Peyer's patch (tissue), 4 donors: ENCODE measurements around the gene SPNS3. TPM values are rescaled to one million over a fixed set of nuclear protein-coding genes. Genes with fewer than 3 reads are reported as not detected.
A peak's percentile ranks its signal among the peaks of the same experiment; 100 is the strongest.

Source experiments
- DNase-seq, 3 donors: peaks; one replicate each; pipeline ENCODE4 v3.0.0-alpha.2; 2017 to 2019
- H3K27ac ChIP-seq, 4 donors: fragments of 200-600 bp; sonication (generic); one replicate each; pipeline ENCODE4 v1.5.1; 2016 to 2019
- H3K27me3 ChIP-seq, 2 donors: fragments of 200-600 bp; sonication (generic); one replicate each; pipeline ENCODE4 v1.5.1; 2019
- H3K36me3 ChIP-seq, 3 donors: fragments of 200-600 bp; sonication (generic); one replicate each; pipeline ENCODE4 v1.5.1; 2016 to 2019
- H3K4me1 ChIP-seq, 4 donors: fragments of 200-600 bp; sonication (generic); one replicate each; pipeline ENCODE4 v1.5.1; 2016 to 2019
- H3K4me3 ChIP-seq, 4 donors: fragments of 200-600 bp; sonication (generic); 1 replicate in 3 of 4; 2 replicates in 1 of 4; pipeline ENCODE4 v1.5.1; 2016 to 2019; ENCODE audit warnings: mild to moderate bottlenecking in 1 of 4
- H3K9me3 ChIP-seq, 4 donors: fragments of 200-600 bp; sonication (generic); one replicate each; pipeline ENCODE4 v1.5.1; 2016 to 2019; ENCODE audit warnings: mild to moderate bottlenecking in 1 of 4
- POLR2A ChIP-seq, 2 donors: fragments of 450-650 bp; IDR thresholded peaks; one replicate each; pipeline ENCODE4 v1.5.1; 2017; ENCODE audit warnings: antibody characterized with exemption in 2 of 2, mild to moderate bottlenecking in 2 of 2, moderate library complexity in 2 of 2
- total RNA-seq, 4 donors: library from RNA; depleted of rRNA; stranded (reverse); fragments of >200 nt; gene quantifications; one replicate each; pipeline ENCODE4 v1.1.0, GENCODE V29; 2016
- TF ChIP-seq, protein P1 (sequence below), 6 experiments: fragments of 450-650 bp in 4 of 6; fragments of 200-600 bp in 2 of 6; sonication (generic) in 1 of 6; IDR thresholded peaks; one replicate each; pipeline ENCODE4 v1.5.1; 2017 to 2019; ENCODE audit warnings: antibody characterized with exemption in 6 of 6, mild to moderate bottlenecking in 3 of 6, moderate library complexity in 1 of 6

Gene SPNS3
- total RNA-seq, 4 donors from 2014 or later, result 1.1 to 2.0 TPM; not detected in 2

DNA sequence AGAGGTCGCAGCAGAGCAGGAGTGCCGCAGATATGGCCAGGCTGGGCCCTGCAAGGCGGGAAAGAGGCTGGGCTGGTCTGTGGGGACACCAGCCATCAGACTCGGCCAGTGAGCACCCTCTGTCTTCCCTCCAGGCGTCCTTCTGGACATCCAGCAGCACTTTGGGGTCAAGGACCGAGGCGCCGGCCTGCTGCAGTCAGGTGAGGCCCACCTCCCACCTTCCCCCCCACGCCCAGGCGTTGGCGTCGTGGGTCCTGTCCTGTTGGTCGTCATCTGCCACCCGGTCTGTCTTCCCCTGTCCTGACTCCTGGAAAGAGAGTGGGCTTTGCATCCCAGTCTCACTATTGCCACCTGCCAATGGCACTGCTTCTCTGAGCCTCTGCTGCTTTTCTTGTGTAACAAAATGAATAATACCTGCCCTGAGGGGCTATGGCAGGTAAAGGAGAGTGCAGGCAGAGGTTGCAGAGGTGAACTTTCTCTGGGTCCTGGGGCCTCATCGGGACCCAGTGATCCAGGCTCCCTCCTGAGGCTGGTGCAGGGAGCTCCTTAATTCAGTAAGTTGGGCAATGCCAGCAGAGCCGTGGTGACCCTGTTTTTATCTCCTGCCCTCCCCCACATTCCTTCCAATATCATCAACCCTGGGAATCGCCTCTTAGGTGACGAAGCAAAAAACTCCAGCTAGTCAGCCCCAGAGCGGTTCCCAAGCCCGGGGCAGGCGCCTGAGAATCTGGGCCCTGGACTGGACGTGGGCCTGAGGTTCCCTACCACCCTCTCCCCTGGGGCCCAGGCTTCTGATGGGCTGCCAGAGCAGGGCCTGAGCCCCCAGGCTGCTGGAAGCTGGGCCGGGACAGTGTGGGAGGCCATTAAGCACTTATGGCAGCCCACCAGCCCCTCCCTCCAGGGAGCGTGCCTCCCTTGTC is 79.6 kb downstream of the SPNS3 start:
- Histone ChIP-seq H3K27ac (no peak overlapping the region), H3K4me3 (no peak overlapping the region), H3K27me3 (no peaks in the 10 kb centered on the region), H3K4me1 (peaks cover 0 to 7% (median 0%) of the 10 kb centered on the region in 4 donors), H3K36me3 (no peaks in the 10 kb centered on the region), H3K9me3 (no peaks in the 10 kb centered on the region)
- TF ChIP-seq, protein P1, sequence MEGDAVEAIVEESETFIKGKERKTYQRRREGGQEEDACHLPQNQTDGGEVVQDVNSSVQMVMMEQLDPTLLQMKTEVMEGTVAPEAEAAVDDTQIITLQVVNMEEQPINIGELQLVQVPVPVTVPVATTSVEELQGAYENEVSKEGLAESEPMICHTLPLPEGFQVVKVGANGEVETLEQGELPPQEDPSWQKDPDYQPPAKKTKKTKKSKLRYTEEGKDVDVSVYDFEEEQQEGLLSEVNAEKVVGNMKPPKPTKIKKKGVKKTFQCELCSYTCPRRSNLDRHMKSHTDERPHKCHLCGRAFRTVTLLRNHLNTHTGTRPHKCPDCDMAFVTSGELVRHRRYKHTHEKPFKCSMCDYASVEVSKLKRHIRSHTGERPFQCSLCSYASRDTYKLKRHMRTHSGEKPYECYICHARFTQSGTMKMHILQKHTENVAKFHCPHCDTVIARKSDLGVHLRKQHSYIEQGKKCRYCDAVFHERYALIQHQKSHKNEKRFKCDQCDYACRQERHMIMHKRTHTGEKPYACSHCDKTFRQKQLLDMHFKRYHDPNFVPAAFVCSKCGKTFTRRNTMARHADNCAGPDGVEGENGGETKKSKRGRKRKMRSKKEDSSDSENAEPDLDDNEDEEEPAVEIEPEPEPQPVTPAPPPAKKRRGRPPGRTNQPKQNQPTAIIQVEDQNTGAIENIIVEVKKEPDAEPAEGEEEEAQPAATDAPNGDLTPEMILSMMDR (IDR thresholded peaks at IDR 0.05), result no peak
- TF ChIP-seq POLR2A (IDR thresholded peaks at IDR 0.05), result no peak
- DNase-seq, result no peak

DNA sequence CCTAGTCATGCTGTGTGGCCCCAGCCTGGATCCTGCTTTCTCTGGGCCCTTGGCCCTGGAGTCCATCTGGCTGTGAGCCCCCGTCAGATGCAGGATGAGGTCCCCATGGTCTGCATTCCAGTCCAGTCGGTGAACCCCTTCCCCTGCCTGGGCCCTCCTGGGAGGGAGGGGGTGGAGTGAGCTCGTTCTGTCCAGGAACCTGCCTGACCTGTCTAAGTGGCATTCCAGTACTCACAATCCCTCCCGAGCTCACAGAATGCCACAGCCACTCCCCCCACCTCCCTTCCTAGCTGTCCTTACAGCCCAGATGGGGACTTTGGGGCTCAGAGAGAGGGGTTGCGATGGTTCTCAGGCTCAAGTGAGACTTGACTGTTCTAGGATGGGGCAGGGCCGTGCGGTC is 80.5 kb downstream of the SPNS3 start:
- no peak for DNase-seq
- no peaks in the 10 kb centered on the region for H3K27me3 ChIP-seq
- TF ChIP-seq POLR2A (IDR thresholded peaks at IDR 0.05), result no peak
- TF ChIP-seq, protein P1 (IDR thresholded peaks at IDR 0.05), result no peak
- H3K9me3 ChIP-seq, result no peaks in the 10 kb centered on the region
- no peak overlapping the region for H3K27ac ChIP-seq
- H3K36me3 ChIP-seq, result no peaks in the 10 kb centered on the region
- no peak overlapping the region for H3K4me3 ChIP-seq
- H3K4me1 ChIP-seq, result peaks cover 0 to 6% (median 4%) of the 10 kb centered on the region in 4 donors

DNA sequence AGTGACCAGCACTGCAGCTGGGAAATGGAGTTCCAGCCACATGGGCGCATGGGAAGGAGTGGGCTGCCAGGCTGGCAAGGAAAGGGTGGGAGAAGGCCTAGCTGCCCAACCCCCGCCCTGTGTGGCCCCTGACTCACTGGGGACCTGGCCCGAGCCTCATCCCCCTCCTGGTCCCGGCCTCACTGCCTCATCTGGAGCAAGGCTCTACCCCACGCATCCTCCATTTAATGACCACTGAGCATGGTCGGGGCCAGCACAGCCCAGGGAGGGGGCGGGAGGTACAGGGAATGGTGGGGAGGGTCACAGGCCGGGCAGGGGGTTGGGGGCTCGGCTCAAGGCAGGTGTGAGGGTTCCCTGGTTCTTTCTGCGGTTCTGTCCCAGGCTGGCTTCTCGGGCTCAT is 81.0 kb downstream of the SPNS3 start:
- Histone ChIP-seq H3K4me3 (no peak overlapping the region), H3K36me3 (no peaks in the 10 kb centered on the region), H3K9me3 (no peaks in the 10 kb centered on the region), H3K27me3 (no peaks in the 10 kb centered on the region), H3K4me1 (peaks cover under 1 to 6% (median 4%) of the 10 kb centered on the region in 4 donors), H3K27ac (no peak overlapping the region)
- TF ChIP-seq POLR2A (IDR thresholded peaks at IDR 0.05), result no peak
- TF ChIP-seq, protein P1 (IDR thresholded peaks at IDR 0.05), result no peak
- DNase-seq, result no peak

DNA sequence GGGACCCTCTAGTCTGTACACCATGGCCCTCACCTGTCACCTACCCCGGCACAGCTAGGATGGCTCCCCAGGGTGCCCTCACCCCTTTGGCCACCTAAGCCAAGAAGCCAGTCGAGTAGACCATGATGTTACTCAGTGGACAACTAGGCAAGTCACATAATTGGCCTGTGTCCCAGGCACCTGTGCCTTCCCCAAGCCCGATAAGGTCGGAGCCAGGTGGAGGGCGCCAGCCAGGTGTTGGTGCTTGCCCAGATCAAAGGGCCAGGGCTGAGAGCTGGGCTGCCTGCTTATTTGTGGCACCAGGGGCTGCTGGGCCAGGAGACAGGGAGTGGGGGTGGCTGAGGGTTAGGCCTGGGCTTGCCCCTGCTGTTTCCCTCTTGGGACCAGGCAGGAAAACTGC is 81.8 kb downstream of the SPNS3 start:
- no peak for DNase-seq
- TF ChIP-seq, protein P1 (IDR thresholded peaks at IDR 0.05), result no peak
- no peak for TF ChIP-seq POLR2A (IDR thresholded peaks at IDR 0.05)
- H3K27me3 ChIP-seq, result no peaks in the 10 kb centered on the region
- H3K4me1 ChIP-seq, result peaks cover 3 to 6% (median 4%) of the 10 kb centered on the region in 4 donors
- H3K27ac ChIP-seq, result no peak overlapping the region
- no peak overlapping the region for H3K4me3 ChIP-seq
- no peaks in the 10 kb centered on the region for H3K9me3 ChIP-seq
- H3K36me3 ChIP-seq, result no peaks in the 10 kb centered on the region

DNA sequence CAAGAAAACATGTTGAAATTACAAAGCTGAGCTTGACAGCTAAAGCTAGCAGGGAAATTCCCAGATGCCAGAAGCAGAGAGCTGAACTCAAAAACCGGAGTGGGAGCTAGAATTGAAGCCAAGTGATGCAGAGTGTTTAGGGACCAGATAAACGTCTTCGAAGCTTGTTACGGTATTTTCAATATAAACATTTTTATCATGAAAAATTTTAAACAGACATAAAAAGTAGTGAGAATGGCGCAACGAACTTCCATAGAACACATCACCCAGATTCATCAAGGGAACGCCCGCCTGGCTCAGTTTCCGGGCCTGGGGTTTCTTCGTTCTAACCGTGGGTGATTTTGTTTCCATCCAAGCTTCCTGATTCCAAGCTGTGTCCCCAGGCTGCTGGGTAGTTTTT is 83.0 kb downstream of the SPNS3 start:
- DNase-seq, result no peak
- Histone ChIP-seq H3K4me1 (peaks cover 3 to 6% (median 4%) of the 10 kb centered on the region in 4 donors), H3K27me3 (no peaks in the 10 kb centered on the region), H3K36me3 (no peaks in the 10 kb centered on the region), H3K4me3 (no peak overlapping the region), H3K9me3 (no peaks in the 10 kb centered on the region), H3K27ac (peak overlapping the region in 1 of 4 donors; percentile 18)
- TF ChIP-seq, protein P1 (IDR thresholded peaks at IDR 0.05), result no peak
- no peak for TF ChIP-seq POLR2A (IDR thresholded peaks at IDR 0.05)
